GM10266 (cell line): ENCODE measurements around the gene NGDN.
"Not testable (repeated sequence)": the region's sequence is repeated elsewhere in the genome, so short reads cannot be mapped to it uniquely, and the experiment has no call there.

Experiments used
- DNase-seq: peaks from one replicate; pipeline ENCODE4 v3.0.0; 2012; ENCODE audit errors: extremely low spot score
- CTCF ChIP-seq: IDR thresholded peaks from 2 replicates; pipeline ENCODE4 v1.5.1; 2012; ENCODE audit warnings: mild to moderate bottlenecking, low read depth; ENCODE audit not compliant: control insufficient read depth, insufficient read depth; ENCODE audit errors: missing control alignments

NGDN gene

DNA sequence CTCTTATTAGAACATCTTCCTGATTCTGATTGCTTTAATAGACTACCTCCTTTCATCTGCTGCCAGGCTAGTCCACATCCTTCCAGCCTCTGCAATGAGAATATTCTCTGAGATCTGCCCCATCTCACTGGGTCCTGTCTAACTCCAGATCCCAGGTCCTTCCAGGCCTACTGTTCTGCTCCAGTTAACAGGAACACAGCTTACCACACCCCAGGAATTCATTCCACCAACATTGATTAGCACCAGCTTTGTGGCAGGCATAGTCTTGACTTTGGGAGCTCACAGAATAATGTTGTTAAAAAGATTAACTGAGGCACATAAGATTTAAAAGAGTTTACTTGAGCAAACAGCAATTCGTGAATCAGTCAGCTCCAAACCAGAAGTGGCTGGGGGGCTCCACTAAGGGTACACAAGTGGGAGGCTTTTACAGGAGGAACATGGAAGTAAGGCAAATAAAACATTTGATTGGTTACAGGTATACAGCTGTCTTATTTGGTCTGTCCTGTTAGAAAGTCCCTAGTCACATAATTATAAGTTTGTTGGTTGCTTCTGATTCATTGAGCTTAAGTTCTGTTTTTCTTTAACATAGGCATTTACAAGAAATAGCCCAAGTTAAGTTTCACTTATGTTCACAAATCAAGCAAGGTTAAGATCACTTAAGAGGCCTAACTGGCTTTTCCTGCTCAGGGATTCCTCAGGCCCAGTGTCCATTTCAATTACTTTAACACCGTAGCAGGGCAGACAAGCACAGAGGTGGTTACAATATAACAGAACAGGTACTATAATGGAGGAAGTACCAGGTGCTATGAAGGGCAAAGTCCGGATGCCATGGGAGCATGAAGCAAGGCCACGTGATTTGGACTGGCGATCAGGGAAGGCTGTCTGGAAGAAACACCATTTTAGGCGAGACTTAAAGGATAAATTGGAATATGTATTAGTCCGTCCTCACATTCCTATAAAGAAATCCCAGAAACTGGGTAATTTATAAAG is 21.8 kb upstream of the NGDN start:
- DNase-seq, result no peak
- no peak for TF ChIP-seq CTCF

DNA sequence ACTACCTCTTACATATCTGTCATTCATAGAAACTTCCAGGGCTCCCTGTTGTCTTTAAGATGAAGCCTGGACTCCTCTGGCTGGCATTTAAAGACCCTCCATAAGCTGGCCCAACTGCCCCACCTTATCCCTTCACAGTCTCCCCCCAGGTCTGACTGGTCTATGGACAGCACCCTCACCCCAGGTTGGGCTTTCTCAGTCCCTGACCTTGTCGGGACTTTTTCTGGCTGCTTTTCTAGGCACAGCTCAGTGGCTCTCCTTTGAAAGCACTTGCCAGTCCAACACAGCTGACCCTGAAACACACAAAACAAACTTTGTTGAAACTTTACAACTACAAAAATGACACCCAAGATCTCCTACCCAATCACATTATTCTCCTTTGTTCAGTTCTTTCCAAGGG is 20.2 kb upstream of the NGDN start:
- no peak for DNase-seq
- TF ChIP-seq CTCF, result no peak

- TF ChIP-seq CTCF, result no peak
- no peak for DNase-seq
Observed at GRCh38 chr14:23450379-23450778, 19.1 kb upstream of the NGDN start.

- DNase-seq, result no peak
- TF ChIP-seq CTCF, result no peak
Observed at GRCh38 chr14:23452237-23452636, 17.3 kb upstream of the NGDN start.

DNA sequence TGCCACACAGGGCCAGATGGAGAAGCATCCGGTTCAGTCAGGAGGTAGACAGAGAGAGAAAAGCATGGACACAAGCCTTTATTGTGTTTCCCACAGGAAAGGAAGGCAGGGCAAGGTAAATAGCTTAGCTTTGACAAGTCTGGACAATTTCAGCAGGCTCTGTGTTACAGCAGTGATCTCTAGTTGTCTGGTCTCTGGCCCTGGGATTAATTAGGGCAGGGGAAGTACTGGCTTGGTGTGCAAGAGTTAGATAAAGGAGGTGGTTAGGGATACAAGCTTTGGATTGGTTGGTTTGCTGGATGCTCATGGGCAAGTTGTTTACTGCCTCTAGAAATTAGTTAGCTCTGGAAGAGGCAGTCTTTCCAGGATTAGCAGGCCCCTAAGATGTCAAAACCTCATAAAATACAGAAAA is 15.1 kb upstream of the NGDN start:
- TF ChIP-seq CTCF, result no peak

DNA sequence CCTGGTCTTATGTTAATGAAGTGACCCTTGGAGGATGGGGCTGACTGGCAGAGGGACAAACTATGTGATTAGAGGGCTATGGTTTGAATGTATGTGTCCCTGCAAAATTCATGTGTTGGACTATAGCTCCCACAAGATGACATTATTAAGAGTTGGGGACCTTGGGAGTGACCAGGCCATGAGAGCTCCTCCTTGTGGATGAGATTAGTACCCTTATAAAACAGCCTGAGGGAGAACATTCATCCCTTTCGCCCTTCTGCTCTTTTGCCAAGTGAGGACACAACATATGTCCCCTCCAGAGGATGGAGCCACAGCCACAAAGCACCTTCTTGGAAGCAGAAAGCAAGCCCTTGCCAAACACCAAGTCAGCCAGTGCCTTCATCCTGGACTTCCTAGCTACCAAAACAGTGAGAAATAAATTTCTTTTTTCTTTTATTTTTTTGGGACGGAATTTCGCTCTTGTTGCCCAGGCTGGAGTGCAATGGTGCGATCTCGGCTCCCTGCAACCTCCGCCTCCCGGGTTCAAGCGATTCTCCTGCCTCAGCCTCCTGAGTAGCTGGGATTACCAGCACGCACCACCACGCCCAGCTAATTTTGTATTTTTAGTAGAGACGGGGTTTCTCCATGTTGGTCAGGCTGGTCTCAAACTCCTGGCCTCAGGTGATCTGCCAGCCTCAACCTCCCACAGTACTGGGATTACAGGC is 12.5 kb upstream of the NGDN start:
- not testable (repeated sequence) for DNase-seq

More for the DNA sequence above, 15.1 kb upstream of the NGDN start:
- no peak for DNase-seq

DNA sequence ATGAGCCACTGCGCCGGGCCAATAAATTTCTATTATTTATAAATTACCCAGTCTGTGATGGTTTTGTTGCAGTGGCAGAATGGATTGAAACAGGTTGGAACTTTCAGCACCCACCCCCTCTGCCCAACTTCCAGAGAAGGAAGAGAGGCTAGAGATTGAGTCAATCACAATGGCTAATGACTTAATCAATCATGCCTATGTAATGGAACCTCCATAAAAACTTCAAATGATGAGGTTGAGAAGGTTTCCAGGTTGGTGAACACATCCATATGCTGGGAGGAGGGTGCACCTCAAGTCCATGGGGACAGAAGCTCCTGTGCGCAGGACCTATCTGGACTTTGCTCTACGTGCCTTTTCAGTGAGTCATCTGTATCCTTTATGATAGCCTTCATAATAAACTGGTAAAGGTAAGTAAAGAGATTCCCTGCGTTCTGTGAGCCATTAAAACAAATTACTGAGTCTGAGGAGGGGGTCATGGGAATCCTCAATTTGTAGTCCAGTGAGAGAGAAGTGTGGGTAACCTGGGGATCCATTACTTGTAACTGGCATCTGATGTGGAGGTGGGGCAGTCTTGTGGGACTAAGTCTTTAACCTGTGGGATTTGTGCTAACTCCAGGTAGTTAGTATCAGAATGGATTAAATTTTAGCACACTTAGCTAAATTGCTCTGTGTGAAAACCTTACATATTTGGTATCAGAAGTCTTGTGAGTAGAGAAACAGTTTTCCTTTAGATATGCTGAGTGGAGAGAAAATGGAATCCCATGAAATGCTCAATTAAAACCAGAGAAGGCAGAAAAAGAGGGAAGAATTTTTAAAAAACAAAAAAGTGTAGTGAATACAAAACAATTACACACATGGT is 11.7 kb upstream of the NGDN start:
- DNase-seq, result no peak
- no peak for TF ChIP-seq CTCF
